ENCODE results near the gene UXS1. TPM values are rescaled to one million over a fixed set of nuclear protein-coding genes. Genes with fewer than 3 reads are reported as not detected.

Gene UXS1
- total RNA-seq, 1 donor: 24.0 TPM

GRCh38 chr2:106119074-106119473 lies 75.0 kb downstream of the UXS1 start:
- no peak overlapping the region for H3K4me3 ChIP-seq (ENCODE audit: low read depth, low read length)
- no peak for DNase-seq (ENCODE audit: low read depth)
- TF ChIP-seq CTCF (IDR thresholded peaks at IDR 0.05; ENCODE audit: insufficient read depth, low read length): no peak

- no peak overlapping the region for H3K4me3 ChIP-seq (ENCODE audit: low read depth, low read length)
- TF ChIP-seq CTCF (IDR thresholded peaks at IDR 0.05; ENCODE audit: insufficient read depth, low read length): no peak
- DNase-seq (ENCODE audit: low read depth): no peak
Observed at GRCh38 chr2:106117882-106118684, 76.0 kb downstream of the UXS1 start.

DNA sequence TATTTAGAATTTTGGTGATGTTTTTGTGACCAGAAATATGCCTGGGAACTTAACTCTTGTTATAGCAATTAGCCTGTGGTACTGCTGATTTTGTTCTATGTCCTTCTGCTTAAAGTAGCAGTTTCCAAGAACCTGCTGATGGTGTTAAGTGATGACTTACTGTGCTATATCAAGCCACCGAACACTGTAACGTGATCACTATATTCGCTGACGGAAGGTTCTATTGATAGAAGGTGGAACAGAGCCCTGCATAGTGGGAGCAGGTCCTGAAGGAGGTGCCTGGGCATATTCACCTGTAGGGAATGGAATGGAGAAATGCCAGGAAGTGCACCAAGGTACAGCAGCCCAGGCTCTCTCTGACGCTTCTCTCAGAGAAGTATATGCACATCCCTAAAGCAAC lies 76.8 kb downstream of the UXS1 start:
- no peak for DNase-seq (ENCODE audit: low read depth)
- TF ChIP-seq CTCF (IDR thresholded peaks at IDR 0.05; ENCODE audit: insufficient read depth, low read length): no peak
- H3K4me3 ChIP-seq (ENCODE audit: low read depth, low read length): no peak overlapping the region

DNA sequence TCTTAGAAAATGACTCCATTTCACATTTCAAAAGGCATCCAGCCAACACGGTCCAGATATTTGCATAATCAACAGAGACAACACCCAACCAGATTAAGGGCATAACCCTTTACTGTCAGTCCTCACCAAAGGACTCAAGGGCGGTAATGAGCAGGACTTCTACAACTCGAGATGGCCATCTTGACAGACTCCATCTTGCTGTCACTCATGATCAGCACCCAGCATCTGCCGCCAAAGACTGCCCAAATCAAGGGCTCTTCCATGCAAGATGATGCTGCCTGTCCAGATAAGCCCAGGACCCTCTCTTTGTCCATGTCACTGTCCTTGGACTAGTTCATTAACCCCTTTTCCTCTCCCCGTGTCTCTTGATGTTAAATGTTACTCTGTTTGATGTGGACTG lies 77.9 kb downstream of the UXS1 start:
- TF ChIP-seq CTCF (IDR thresholded peaks at IDR 0.05; ENCODE audit: insufficient read depth, low read length): no peak
- no peak overlapping the region for H3K4me3 ChIP-seq (ENCODE audit: low read depth, low read length)
- DNase-seq (ENCODE audit: low read depth): no peak

DNA sequence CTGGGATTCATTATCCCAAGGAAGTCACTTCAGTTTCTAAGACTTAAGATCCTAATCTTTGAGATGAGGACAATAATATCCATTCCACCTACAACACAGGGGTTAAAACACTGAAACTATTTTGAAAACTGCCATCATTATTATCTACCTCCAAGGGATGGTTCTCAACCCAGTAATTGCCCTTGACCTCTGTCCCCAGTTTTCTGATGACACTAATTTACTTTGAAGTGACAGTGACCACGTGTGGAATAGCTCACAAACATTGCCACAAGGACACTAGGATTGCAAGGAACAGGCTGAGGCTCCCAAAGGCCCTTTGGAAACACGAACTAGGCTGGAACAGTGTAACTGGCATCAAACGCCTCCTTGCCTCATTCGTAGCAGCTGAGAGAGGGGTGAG lies 78.4 kb downstream of the UXS1 start:
- no peak for DNase-seq (ENCODE audit: low read depth)
- TF ChIP-seq CTCF (IDR thresholded peaks at IDR 0.05; ENCODE audit: insufficient read depth, low read length): no peak
- H3K4me3 ChIP-seq (ENCODE audit: low read depth, low read length): no peak overlapping the region

- DNase-seq (ENCODE audit: low read depth): peak; percentile 20
- TF ChIP-seq CTCF (IDR thresholded peaks at IDR 0.05; ENCODE audit: insufficient read depth, low read length): no peak
- no peak overlapping the region for H3K4me3 ChIP-seq (ENCODE audit: low read depth, low read length)
Observed at GRCh38 chr2:106115250-106115649, 78.9 kb downstream of the UXS1 start.

- H3K4me3 ChIP-seq (ENCODE audit: low read depth, low read length): no peak overlapping the region
- no peak for DNase-seq (ENCODE audit: low read depth)
- TF ChIP-seq CTCF (IDR thresholded peaks at IDR 0.05; ENCODE audit: insufficient read depth, low read length): no peak
Observed at GRCh38 chr2:106114166-106114565, 79.9 kb downstream of the UXS1 start.

Measured in fibroblast of the aortic adventitia (primary cell).